Astrocyte of the spinal cord (primary cell): ENCODE data around the gene TBX10.
"Not testable (repeated sequence)": the region's sequence is repeated elsewhere in the genome, so short reads cannot be mapped to it uniquely, and the experiment has no call there.

Experiments used
- DNase-seq: peaks from one replicate; pipeline ENCODE4 v3.0.0; 2011; ENCODE audit warnings: low read depth, low spot score
- H3K4me3 ChIP-seq: 2 replicates; pipeline ENCODE4 v1.5.1; 2011; ENCODE audit warnings: low read depth, mild to moderate bottlenecking, low read length, moderate library complexity
- CTCF ChIP-seq: IDR thresholded peaks from 2 replicates; pipeline ENCODE4 v1.5.1; 2012; ENCODE audit warnings: low read depth, mild to moderate bottlenecking, low read length, inconsistent platforms
- in situ Hi-C: cut with HindIII; loops from 2 replicates; pipeline ENCODE4 v1.10.0; 2017; ENCODE audit warnings: low sequenced_read_pairs

TBX10 gene

GRCh38 chr11:67663532-67664212 lies 24.1 kb upstream of the TBX10 start:
- H3K4me3 ChIP-seq: no peak overlapping the region
- no peak for TF ChIP-seq CTCF
- DNase-seq: no peak
- in situ Hi-C loops: no loop called here

GRCh38 chr11:67662835-67663531 lies 23.4 kb upstream of the TBX10 start:
- in situ Hi-C loops: no loop called here
- DNase-seq: no peak
- no peak overlapping the region for H3K4me3 ChIP-seq
- no peak for TF ChIP-seq CTCF

- in situ Hi-C loops: no loop called here
- TF ChIP-seq CTCF: no peak
- no peak overlapping the region for H3K4me3 ChIP-seq
- DNase-seq: no peak
These were observed 22.7 kb upstream of the TBX10 start for GRCh38 chr11:67662142-67662834.

GRCh38 chr11:67660752-67661151 lies 21.2 kb upstream of the TBX10 start:
- DNase-seq, in situ Hi-C loops, H3K4me3 ChIP-seq: not testable (repeated sequence)

- in situ Hi-C loops, H3K4me3 ChIP-seq, DNase-seq: not testable (repeated sequence)
These were observed 20.1 kb upstream of the TBX10 start for GRCh38 chr11:67659651-67660165.

- H3K4me3 ChIP-seq: no peak overlapping the region
- no peak for TF ChIP-seq CTCF
- no peak for DNase-seq
- in situ Hi-C loops: no loop called here
These were observed 17.7 kb upstream of the TBX10 start for GRCh38 chr11:67657300-67657699.

GRCh38 chr11:67656278-67656922 lies 16.8 kb upstream of the TBX10 start:
- in situ Hi-C loops: no loop called here
- no peak overlapping the region for H3K4me3 ChIP-seq
- no peak for TF ChIP-seq CTCF
- DNase-seq: no peak
